Hepatocyte (in vitro differentiated cells): ENCODE results near the gene PRKCA.

Experiments
- EZH2 ChIP-seq: fragments of 200-600 bp; sonication (generic); IDR thresholded peaks from 2 replicates; pipeline ENCODE4 v1.6.1; 2016; ENCODE audit warnings: antibody characterized with exemption, mild to moderate bottlenecking, borderline replicate concordance
- TF ChIP-seq, protein P1 (sequence below): fragments of 200-600 bp; sonication (generic); IDR thresholded peaks from 2 replicates; pipeline ENCODE4 v1.5.1; 2016; ENCODE audit warnings: antibody characterized with exemption, mild to moderate bottlenecking; ENCODE audit not compliant: poor library complexity

GRCh38 chr17:66753126-66753920 is 450.9 kb downstream of the PRKCA start:
- TF ChIP-seq, protein P1, sequence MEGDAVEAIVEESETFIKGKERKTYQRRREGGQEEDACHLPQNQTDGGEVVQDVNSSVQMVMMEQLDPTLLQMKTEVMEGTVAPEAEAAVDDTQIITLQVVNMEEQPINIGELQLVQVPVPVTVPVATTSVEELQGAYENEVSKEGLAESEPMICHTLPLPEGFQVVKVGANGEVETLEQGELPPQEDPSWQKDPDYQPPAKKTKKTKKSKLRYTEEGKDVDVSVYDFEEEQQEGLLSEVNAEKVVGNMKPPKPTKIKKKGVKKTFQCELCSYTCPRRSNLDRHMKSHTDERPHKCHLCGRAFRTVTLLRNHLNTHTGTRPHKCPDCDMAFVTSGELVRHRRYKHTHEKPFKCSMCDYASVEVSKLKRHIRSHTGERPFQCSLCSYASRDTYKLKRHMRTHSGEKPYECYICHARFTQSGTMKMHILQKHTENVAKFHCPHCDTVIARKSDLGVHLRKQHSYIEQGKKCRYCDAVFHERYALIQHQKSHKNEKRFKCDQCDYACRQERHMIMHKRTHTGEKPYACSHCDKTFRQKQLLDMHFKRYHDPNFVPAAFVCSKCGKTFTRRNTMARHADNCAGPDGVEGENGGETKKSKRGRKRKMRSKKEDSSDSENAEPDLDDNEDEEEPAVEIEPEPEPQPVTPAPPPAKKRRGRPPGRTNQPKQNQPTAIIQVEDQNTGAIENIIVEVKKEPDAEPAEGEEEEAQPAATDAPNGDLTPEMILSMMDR = no peak
- no peak for TF ChIP-seq EZH2
